ENCODE data around the gene ADAT3.
A peak's percentile ranks its signal among the peaks of the same experiment; 100 is the strongest.

ADAT3 gene

GRCh38 chr19:1905110-1905862 lies at the start of gene ADAT3, which contains the start of gene SCAMP4:
TSS of gene ADAT3 (plus strand) at chr19:1905399. CDS start at chr19:1912048, 6,649 bp downstream.
TSS of gene SCAMP4 (plus strand) at chr19:1905399. CDS start at chr19:1915020, 9,621 bp downstream.
- DNase-seq (ENCODE audit: low spot score): peak; percentile 96

- DNase-seq (ENCODE audit: low spot score): no peak
Observed at GRCh38 chr19:1855828-1856255, 49.4 kb upstream of the ADAT3 start.

GRCh38 chr19:1856345-1856697 lies 48.9 kb upstream of the ADAT3 start:
- DNase-seq (ENCODE audit: low spot score): peak; percentile 36

GRCh38 chr19:1856698-1857603 lies 48.2 kb upstream of the ADAT3 start:
- DNase-seq (ENCODE audit: low spot score): peak; percentile 82

GRCh38 chr19:1857648-1858326 lies 47.4 kb upstream of the ADAT3 start:
- no peak for DNase-seq (ENCODE audit: low spot score)

- DNase-seq (ENCODE audit: low spot score): no peak
Observed at GRCh38 chr19:1858412-1859081, 46.7 kb upstream of the ADAT3 start.

- no peak for DNase-seq (ENCODE audit: low spot score)
Observed at GRCh38 chr19:1859331-1859781, 45.8 kb upstream of the ADAT3 start.

GRCh38 chr19:1860042-1860775 lies 45.0 kb upstream of the ADAT3 start:
- no peak for DNase-seq (ENCODE audit: low spot score)

- DNase-seq (ENCODE audit: low spot score): no peak
Observed at GRCh38 chr19:1860821-1861598, 44.2 kb upstream of the ADAT3 start.

- DNase-seq (ENCODE audit: low spot score): no peak
Observed at GRCh38 chr19:1861599-1862031, 43.6 kb upstream of the ADAT3 start.

- DNase-seq (ENCODE audit: low spot score): no peak
Observed at GRCh38 chr19:1862068-1862423, 43.2 kb upstream of the ADAT3 start.

- DNase-seq (ENCODE audit: low spot score): peak; percentile 55
Observed at GRCh38 chr19:1862424-1863327, 42.5 kb upstream of the ADAT3 start.

GRCh38 chr19:1863328-1863637 lies 41.9 kb upstream of the ADAT3 start, which contains the start of gene KLF16:
TSS of gene KLF16 (minus strand) at chr19:1863579. CDS start at chr19:1863497, 82 bp downstream.
- no peak for DNase-seq (ENCODE audit: low spot score)

GRCh38 chr19:1863638-1864479 lies 41.3 kb upstream of the ADAT3 start:
- DNase-seq (ENCODE audit: low spot score): peak; percentile 95

- peak; percentile 80 for DNase-seq (ENCODE audit: low spot score)
Observed at GRCh38 chr19:1864480-1865171, 40.6 kb upstream of the ADAT3 start.

- DNase-seq (ENCODE audit: low spot score): no peak
Observed at GRCh38 chr19:1865172-1866010, 39.8 kb upstream of the ADAT3 start.
